Diencephalon (tissue), 1 donor: ENCODE measurements around the gene FMOD. TPM values are rescaled to one million over a fixed set of nuclear protein-coding genes. Genes with fewer than 3 reads are reported as not detected.

ENCODE experiments used
- small RNA-seq: library from RNA; depleted of rRNA; stranded (forward); fragments of <200 nt; gene quantifications from one replicate; pipeline ENCODE3, GENCODE V24; 2014
- total RNA-seq: library from RNA; depleted of rRNA; stranded (reverse); fragments of >200 nt; gene quantifications from one replicate; pipeline ENCODE4 v1.2.3, GENCODE V29; 2014

The FMOD gene
- 0.92 TPM for total RNA-seq

DNA sequence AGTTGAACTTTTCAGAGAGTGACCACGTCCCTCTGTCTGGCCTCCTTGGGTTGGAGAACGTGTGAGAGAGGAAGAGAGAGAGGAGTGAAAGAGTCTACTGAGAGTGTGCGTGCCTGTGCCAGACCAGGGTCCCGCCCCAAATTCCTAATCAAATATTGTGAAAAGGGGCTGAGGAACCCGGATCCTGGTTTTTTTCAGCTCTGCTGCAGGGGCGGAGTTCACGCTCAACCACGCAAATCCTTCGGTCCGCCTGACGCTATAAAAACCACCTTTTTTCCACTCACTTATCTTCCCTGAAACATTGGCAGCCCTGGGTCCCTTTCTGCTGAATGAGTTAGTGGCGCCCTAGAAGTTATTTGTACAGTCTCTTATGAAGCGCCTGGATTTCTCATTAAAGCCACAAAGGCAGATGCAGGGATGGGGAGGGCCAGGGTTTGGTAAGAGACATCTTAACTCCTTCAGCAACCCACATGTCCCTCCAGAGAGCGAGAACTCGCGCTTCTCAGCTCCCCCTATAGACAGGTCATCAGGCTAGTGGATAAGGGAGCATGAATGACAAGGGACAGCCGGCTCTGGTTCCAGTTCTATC, at the start of gene FMOD:
Gene FMOD (minus strand): TSS at position 86 of the 589 bp plus-strand sequence. CDS start 2,852 bp downstream, outside the sequence.

DNA sequence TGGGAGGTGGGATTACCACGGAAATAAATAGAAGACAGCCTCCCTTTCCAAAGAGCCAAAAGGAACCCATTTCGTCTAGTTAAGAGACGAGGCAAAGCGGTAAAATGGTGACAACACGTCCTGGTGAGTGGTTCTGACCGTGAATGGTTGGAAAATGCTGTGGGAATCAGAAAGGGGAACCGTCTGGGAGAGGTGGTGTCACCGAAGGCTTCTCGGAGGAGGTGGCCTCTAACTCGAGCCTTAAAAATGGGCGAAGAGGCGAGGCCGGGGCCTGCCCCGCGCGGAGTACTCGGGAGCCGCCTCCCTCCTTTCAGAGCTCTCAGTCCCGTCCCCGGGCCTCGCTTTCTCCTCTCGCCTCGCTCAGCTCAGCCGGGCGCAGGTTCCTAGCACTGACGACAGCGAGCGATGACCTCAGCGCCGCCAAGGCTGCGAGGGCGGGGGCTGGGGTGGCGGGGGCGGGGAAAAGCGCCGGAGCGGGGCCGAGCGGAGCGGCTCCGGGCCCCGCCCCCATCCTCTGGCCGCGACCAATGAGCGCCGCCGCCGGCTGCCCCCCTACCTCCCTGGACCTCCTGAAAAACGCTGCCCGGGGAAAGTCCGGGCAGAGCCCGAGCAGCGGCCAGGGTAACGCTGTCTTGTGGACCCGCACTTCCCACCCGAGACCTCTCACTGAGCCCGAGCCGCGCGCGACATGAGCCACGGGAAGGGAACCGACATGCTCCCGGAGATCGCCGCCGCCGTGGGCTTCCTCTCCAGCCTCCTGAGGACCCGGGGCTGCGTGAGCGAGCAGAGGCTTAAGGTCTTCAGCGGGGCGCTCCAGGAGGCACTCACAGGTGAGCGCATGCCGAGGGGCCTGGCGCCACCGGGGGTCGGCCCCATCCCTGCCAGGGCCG, 45.8 kb downstream of the FMOD start, which contains the start of gene BTG2:
Gene BTG2 (plus strand): TSS at position 601 of the 890 bp plus-strand sequence. CDS start 88 bp downstream, at position 689.

Small RNA genes within 50 kb of the gene (small RNA-seq; reads per million reads assigned to genes)
- not detected for gene AL359837.1
- not detected for gene RNU6-487P

Other genes starting within 250 kb of the FMOD start
- 29.8 TPM for gene ADORA1, start 223.4 kb downstream of the FMOD start, total RNA-seq
- not detected for gene MYBPH, start 175.3 kb downstream of the FMOD start, total RNA-seq
- 1.2 TPM for gene CHI3L1, start 164.4 kb downstream of the FMOD start, total RNA-seq
- gene CHIT1, start 121.4 kb downstream of the FMOD start, total RNA-seq = 0.46 TPM
- 16.8 TPM for gene BTG2, start 45.6 kb downstream of the FMOD start, total RNA-seq
- gene PRELP, start 124.7 kb upstream of the FMOD start, total RNA-seq = 0.23 TPM
- not detected for gene OPTC, start 143.0 kb upstream of the FMOD start, total RNA-seq